Pancreas (tissue), 10 donors: ENCODE measurements around the gene JAKMIP1. TPM values are rescaled to one million over a fixed set of nuclear protein-coding genes. Genes with fewer than 3 reads are reported as not detected.

Source experiments
- ATAC-seq, 4 donors: fragments of 200-7000 bp; cut with Tn5 transposase; one replicate each; pipeline versions ENCODE4 v1.8.0 to v1.9.1; 2020; ENCODE audit warnings: mild to moderate bottlenecking in 4 of 4, moderate library complexity in 4 of 4
- DNase-seq, 6 donors: peaks; one replicate each; pipeline ENCODE4 v3.0.0-alpha.2; 2020
- FAIRE-seq: peaks from 2 replicates; lab custom pipeline; 2012; peaks lifted over from hg19 to GRCh38; lab: Jason Lieb, UNC
- H3K27ac ChIP-seq, 4 donors: fragments of 200-600 bp; sonication (generic); 1 replicate in 3 of 4; 2 replicates in 1 of 4; pipeline versions ENCODE4 v1.5.0 to v1.8.0; 2020
- H3K27me3 ChIP-seq, 4 donors: fragments of 200-600 bp; one replicate each; pipeline ENCODE4 v1.8.0; 2021
- H3K36me3 ChIP-seq, 3 donors: fragments of 200-600 bp; sonication (generic) in 1 of 3; one replicate each; pipeline versions ENCODE4 v1.5.0 to v1.8.0; 2020 to 2021
- H3K4me1 ChIP-seq, 3 donors: fragments of 200-600 bp; one replicate each; pipeline ENCODE4 v1.8.0; 2021
- H3K4me3 ChIP-seq, 4 donors: fragments of 200-600 bp; sonication (generic) in 2 of 4; one replicate each; pipeline versions ENCODE4 v1.5.0 to v1.8.0; 2020 to 2021
- H3K9me3 ChIP-seq, 4 donors: fragments of 200-600 bp; one replicate each; pipeline ENCODE4 v1.8.0; 2021
- WGBS, 2 donors: extraction: QIAGEN DNeasy Blood & Tissue Kit; methylation state at CpG; one replicate each; pipeline ENCODE4 v1.1.7; 2013; 5-methylcytosine and 5-hydroxymethylcytosine counted together
- intact Hi-C, 3 donors: fragments of 100-400 bp; cut with DNase I; formaldehyde crosslinking; loops; one replicate each; pipeline versions ENCODE4 v1.11.1 to v1.14.2; 2022
- polyA plus RNA-seq, 2 donors: library from polyadenylated mRNA; stranded (reverse); fragments of 200-250 nt; gene quantifications; one replicate each; pipeline ENCODE4 v1.2.3, GENCODE V29; 2013
- total RNA-seq, 6 donors: library from RNA; stranded (reverse); fragmentation: NEBNext Ultra II Directional in 4 of 6; extraction: Animal tissue kit (Norgen Biotek cat#: 25700) in 4 of 6; gene quantifications; one replicate each; pipeline versions ENCODE4 v1.2.1 to v1.2.4, GENCODE V29; 2021 to 2023
- TF ChIP-seq, protein P1 (sequence below), 4 donors: fragments of 200-600 bp; sonication (generic) in 3 of 4; IDR thresholded peaks; one replicate each; pipeline versions ENCODE4 v1.5.0 to v1.8.0; 2021; ENCODE audit warnings: antibody characterized with exemption in 4 of 4
- donor health status: healthy with polysubstance abuse.
- donor health status: DM: no; HTN: no; CAD: no; lungs with moderate emphysema.
- donor health status: DM: no; HTN: no; CAD: no.
- donor health status: control.
- donor health status: control.
- donor health status: Bipolar disorder and iron deficiency.
- donor health status: DM: yes; HTN: yes; CAD: no.
- donor health status: DM: no; HTN: no; CAD: no.
- donor health status: DM: no; HTN: no; CAD: no.
- donor health status: DM: yes; HTN: yes; CAD: no.

Gene JAKMIP1
- total and polyA plus RNA-seq, 8 donors, result 0.16 to 4.3 (median 0.59) TPM

DNA sequence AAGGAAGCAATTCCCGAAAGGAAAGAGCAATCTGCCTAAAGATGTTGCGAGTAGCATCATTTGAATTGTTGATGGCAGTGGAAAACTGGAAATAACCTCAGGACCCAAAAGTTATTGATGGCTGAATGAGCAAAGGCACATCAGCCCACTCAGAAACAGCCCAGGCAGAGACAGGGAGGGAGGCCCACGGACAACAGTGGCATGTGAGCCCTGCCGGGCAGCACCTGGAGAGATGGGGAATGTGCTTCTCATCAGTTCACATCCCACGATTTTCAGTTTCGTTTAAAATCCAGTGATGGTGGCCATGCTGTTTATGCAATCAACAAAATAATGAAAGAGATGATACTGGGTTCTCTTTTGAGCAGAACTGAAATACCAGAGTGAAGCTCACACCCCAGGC, 80.0 kb downstream of the JAKMIP1 start:
- WGBS, 2 donors, result 47 to 63% methylated on average over 6 of the region's 6 CpGs
- DNase-seq (no peak), ATAC-seq (no peak), FAIRE-seq (no peak)
- intact Hi-C loops, result no loop called here
- TF ChIP-seq, protein P1, sequence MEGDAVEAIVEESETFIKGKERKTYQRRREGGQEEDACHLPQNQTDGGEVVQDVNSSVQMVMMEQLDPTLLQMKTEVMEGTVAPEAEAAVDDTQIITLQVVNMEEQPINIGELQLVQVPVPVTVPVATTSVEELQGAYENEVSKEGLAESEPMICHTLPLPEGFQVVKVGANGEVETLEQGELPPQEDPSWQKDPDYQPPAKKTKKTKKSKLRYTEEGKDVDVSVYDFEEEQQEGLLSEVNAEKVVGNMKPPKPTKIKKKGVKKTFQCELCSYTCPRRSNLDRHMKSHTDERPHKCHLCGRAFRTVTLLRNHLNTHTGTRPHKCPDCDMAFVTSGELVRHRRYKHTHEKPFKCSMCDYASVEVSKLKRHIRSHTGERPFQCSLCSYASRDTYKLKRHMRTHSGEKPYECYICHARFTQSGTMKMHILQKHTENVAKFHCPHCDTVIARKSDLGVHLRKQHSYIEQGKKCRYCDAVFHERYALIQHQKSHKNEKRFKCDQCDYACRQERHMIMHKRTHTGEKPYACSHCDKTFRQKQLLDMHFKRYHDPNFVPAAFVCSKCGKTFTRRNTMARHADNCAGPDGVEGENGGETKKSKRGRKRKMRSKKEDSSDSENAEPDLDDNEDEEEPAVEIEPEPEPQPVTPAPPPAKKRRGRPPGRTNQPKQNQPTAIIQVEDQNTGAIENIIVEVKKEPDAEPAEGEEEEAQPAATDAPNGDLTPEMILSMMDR (IDR thresholded peaks at IDR 0.05), result no peak
- Histone ChIP-seq H3K4me3 (no peak overlapping the region), H3K27me3 (no peaks in the 10 kb centered on the region), H3K9me3 (no peaks in the 10 kb centered on the region), H3K36me3 (no peaks in the 10 kb centered on the region), H3K4me1 (no peaks in the 10 kb centered on the region), H3K27ac (no peak overlapping the region)

DNA sequence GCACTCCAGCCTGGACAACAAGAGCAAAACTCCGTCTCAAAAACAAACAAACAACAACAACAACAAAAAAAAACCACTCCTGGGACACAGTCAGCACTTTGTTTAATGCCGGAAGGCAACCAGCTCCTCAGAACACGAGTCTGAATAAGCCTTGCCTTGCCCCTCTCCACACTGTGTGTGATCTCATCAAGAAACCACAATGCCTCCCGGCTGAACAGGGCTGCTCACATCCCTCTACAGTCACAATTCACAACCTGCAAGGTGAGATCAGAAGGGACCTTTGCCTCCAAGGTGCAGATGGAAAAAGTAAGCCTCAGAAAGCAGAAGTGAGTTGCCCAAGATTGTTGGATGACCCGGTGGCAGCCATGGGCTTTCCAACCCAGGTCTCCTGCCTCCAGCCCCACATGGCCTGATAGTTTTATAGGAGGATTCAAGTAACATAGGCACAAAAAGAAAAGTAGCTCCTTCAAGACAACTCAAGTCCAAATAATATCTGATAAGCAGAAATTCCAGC, 80.8 kb downstream of the JAKMIP1 start:
- Histone ChIP-seq H3K4me1 (no peaks in the 10 kb centered on the region), H3K9me3 (no peaks in the 10 kb centered on the region), H3K36me3 (no peaks in the 10 kb centered on the region), H3K27me3 (no peaks in the 10 kb centered on the region), H3K4me3 (no peak overlapping the region), H3K27ac (no peak overlapping the region)
- 45 to 56% methylated on average over 5 of the region's 5 CpGs for WGBS, 2 donors
- DNase-seq (peak in 1 of 6 donors; percentile 8), ATAC-seq (no peak), FAIRE-seq (no peak)
- TF ChIP-seq, protein P1 (IDR thresholded peaks at IDR 0.05), result no peak
- intact Hi-C loops, result no loop called here

DNA sequence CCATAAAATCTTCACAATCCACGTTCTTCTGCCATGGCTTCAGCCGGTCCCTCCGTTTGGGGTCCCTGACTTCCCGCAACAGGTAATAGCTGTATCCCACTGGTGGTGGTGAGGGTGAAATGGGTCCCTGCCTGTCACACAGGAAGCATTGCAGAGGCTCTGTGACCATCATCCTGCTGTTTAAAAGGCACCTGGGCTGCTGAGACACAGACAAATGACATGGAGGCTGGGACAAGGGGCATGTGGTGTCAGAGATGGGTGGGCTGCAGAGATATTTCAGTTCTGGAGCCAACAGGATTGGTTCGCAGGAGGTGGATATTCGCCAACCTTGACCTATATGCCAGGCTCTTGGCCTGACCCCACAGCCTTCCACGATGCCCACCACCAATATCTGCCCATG, 82.1 kb downstream of the JAKMIP1 start:
- intact Hi-C loops, result no loop called here
- H3K9me3 ChIP-seq, result no peaks in the 10 kb centered on the region
- H3K4me3 ChIP-seq, result no peak overlapping the region
- no peak for FAIRE-seq
- ATAC-seq, result no peak
- no peaks in the 10 kb centered on the region for H3K27me3 ChIP-seq
- 68 to 75% methylated on average over 7 of the region's 7 CpGs for WGBS, 2 donors
- no peaks in the 10 kb centered on the region for H3K4me1 ChIP-seq
- H3K27ac ChIP-seq, result no peak overlapping the region
- H3K36me3 ChIP-seq, result no peaks in the 10 kb centered on the region
- no peak for DNase-seq
- TF ChIP-seq, protein P1 (IDR thresholded peaks at IDR 0.05), result no peak

DNA sequence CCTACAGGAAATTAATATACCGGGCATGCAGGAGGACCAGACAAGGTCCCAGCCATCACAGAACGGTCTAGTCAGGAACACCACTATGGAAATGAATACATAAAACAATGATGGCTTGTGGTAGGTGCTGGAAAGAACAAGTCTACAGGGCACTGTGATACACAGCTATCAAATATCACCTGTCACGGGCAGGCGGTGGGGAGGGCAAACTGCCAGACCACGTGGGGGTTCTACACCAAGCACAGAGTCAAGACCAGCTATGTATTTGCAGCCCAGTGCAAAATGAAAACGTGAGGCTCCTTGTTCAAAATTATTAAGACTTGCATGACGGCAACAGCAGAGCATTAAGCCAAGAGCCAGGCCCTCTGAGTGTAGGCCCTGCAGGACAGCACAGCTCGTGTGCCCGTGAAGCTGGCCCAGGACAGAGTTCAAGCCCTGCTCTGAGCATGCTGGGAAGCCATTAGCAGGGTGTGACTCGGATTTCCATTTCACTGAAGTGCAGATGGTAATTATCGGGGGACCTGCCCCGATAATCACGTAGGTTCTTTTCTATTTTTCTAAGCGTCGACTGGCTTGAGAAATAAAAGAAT, 83.6 kb downstream of the JAKMIP1 start:
- no peaks in the 10 kb centered on the region for H3K27me3 ChIP-seq
- FAIRE-seq, result no peak
- H3K4me1 ChIP-seq, result no peaks in the 10 kb centered on the region
- 23 to 25% methylated on average over 15 of the region's 15 CpGs for WGBS, 2 donors
- intact Hi-C loops, result no loop called here
- DNase-seq, result peak in 2 of 6 donors; percentile 14 to 35
- H3K36me3 ChIP-seq, result no peaks in the 10 kb centered on the region
- H3K9me3 ChIP-seq, result no peaks in the 10 kb centered on the region
- no peak overlapping the region for H3K4me3 ChIP-seq
- H3K27ac ChIP-seq, result no peak overlapping the region
- no peak for ATAC-seq
- TF ChIP-seq, protein P1 (IDR thresholded peaks at IDR 0.05), result no peak
